GM19193 (cell line): Measurements from ENCODE around the gene TRIM26.

ENCODE experiments used
- POLR2A ChIP-seq: IDR thresholded peaks from 4 replicates; pipeline ENCODE4 v1.6.1; 2011; ENCODE audit not compliant: insufficient read depth, insufficient read length; ENCODE audit errors: extremely low read depth

The TRIM26 gene, protein sequence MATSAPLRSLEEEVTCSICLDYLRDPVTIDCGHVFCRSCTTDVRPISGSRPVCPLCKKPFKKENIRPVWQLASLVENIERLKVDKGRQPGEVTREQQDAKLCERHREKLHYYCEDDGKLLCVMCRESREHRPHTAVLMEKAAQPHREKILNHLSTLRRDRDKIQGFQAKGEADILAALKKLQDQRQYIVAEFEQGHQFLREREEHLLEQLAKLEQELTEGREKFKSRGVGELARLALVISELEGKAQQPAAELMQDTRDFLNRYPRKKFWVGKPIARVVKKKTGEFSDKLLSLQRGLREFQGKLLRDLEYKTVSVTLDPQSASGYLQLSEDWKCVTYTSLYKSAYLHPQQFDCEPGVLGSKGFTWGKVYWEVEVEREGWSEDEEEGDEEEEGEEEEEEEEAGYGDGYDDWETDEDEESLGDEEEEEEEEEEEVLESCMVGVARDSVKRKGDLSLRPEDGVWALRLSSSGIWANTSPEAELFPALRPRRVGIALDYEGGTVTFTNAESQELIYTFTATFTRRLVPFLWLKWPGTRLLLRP

DNA sequence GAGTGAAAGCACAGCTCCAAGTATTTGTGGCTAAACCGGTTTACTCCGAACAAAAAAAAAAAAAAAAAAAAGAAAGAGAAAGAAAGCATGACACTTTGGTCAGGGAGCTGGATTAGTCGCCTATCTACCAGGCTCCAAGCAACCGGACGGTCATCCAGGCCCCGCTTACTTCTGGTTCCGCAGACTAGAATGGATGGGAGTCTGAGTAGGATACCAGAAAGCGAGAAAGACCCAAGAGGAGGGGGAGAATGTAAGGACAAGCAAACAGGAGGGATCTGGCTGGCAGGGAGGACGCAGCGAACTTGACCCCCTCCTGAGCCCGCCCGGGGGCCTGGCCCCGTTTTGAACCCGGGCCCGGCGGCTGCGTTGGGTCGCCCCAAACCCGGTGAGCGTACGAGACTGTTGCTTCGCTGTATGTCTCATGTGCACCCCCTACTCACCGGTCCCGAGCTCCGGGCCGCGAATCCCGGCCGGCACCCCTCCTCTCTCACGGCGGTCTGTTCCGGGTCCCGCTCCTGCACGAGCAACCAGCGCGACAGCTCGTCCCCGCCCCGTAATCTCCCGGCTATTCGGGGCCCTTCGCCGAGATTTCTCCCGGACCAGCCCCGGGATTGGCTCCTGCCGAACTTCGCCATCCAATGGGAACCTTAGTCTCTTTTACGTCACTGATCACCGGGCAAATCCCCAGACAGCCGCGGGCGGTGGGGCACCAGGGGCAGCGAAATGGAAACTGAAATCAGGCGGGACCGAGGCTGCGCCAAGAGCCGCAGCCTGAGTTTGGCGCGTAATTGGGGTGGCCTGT is at the start of gene TRIM26:
Gene TRIM26 (minus strand): TSS at position 542 of the 802 bp plus-strand sequence. CDS start 14,303 bp downstream, outside the sequence.
- peak; percentile 89 for TF ChIP-seq POLR2A

DNA sequence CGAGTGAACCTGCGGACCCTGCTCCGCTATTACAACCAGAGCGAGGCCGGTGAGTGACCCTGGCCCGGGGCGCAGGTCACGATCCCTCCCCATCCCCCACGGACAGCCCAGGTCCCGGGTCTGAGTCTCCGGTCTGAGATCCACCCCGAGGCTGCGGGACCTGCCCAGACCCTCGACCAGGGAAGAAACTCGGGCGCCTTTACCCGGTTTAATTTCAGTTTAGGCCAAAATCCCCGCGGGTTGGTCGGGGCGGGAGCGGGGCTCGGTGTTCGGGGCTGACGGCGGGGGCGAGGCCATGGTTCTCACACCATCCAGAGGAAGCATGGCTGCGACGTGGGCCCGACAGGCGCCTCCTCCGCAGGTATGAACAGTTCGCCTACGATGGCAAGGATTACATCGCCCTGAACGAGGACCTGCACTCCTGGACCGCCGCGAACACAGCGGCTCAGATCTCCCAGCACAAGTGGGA is 46.9 kb upstream of the TRIM26 start:
- no peak for TF ChIP-seq POLR2A

DNA sequence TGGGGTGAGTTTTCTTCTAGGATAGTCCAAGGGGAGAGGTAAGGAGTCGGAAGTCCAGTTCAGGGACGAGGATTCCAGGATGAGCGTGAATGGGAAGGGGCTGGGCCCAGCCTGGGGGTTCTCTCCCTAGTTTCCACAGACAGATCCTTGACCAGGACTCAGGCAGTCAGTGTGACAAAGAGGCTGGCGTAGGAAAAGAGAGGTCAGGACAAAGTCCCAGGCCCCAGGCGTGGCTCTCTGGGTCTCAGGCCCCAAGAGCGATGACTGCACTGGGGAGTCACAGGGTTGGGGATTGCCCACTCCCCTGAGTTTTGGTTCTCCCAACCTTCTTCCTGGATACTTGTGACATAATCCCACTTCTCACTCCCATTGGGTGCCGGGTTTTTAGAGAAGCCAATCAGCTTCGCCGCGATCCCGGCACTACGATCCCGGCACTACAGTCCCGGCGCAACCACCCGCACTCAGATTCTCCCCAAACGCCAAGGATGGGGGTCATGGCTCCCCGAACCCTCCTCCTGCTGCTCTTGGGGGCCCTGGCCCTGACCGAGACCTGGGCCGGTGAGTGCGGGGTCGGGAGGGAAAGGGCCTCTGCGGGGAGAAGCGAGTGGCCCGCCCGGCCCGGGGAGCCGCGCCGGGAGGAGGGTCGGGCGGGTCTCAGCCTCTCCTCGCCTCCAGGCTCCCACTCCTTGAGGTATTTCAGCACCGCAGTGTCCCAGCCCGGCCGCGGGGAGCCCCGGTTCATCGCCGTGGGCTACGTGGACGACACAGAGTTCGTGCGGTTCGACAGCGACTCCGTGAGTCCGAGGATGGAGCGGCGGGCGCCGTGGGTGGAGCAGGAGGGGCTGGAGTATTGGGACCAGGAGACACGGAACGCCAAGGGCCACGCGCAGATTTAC is 46.2 kb upstream of the TRIM26 start:
- peak; percentile 54 for TF ChIP-seq POLR2A

DNA sequence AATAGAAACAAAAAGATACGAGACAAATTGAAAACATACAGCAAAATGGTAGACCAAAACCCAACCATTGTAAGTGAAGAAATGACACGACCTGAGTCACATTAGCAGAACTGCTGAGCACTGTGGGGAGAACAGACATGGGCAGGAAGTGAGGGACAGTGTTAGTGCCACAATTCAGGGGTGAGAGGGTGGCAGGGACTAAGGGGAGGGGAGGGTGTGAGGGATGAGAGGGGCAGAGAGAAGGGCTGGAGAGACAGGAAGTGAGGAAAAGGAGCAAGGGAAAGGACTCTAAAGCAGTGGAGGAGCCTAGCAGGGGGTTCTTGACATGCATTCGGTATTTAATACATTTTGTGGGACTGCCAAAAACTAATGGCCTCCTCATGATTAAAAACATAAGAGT is 45.0 kb upstream of the TRIM26 start:
- TF ChIP-seq POLR2A = no peak

DNA sequence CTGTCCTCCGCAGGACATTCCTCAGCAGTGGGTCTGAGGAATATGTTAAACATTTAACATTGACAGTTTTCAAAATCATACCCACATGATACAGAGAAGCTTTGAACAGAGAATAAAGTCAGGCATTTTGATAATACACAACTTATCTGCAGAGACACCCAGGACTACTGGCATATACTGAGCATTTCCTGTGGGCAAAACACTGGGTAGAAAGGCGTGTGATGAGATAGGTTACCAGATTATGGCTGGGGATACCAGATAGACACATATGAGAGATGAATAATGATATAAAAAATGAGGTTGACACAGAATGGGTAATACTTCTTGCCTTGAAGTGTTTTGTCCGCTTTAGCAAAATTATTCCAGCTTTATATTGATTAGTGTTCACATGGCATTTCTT is 31.4 kb upstream of the TRIM26 start:
- no peak for TF ChIP-seq POLR2A

DNA sequence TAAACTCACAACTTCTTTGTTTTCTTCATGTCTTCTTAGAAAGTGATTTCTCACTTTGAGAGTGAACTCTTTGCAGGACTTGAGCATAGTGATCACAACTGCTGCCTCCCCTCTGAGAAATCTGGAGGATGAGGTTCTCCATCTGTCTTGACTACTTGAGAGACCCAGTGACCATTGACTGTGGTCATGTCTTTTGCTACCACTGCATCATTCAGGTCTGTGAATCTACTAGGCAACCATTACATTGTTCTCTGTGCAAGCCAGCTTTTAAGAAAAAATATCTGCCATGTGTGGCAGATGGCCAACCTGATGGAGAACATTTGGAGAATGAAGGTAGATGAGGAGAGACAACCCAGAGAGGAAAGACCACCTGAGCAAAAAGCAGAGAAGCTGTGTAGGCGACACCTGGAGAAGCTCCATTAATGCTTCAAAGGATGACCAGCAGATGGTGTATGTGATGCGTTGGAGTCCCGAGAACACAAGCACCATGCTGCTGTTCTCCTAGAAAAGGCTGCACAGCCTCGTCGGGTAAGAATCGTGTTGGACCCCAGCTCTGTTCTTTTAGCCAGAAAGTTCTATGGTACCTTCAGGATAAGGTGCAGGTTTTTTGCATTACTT is 25.1 kb upstream of the TRIM26 start:
- TF ChIP-seq POLR2A = no peak

DNA sequence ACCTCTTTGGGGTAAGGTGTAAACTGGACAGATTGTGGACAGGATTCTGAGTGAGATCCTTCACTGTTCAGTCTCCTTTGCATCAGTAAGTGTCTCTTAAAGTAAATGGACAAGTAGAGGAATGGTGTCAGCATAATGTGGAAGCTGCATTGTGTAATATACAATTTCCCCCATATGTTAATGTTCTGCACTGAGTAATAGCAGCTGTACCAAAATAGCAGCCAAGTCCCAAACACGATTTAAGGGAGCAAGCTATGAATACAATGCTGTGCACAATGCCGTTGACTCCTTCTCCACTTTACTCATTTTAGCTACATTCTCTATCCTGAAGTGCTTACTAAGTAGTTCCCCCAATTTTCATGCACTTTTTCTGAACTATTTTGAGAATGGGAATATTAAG is 21.1 kb upstream of the TRIM26 start:
- no peak for TF ChIP-seq POLR2A

DNA sequence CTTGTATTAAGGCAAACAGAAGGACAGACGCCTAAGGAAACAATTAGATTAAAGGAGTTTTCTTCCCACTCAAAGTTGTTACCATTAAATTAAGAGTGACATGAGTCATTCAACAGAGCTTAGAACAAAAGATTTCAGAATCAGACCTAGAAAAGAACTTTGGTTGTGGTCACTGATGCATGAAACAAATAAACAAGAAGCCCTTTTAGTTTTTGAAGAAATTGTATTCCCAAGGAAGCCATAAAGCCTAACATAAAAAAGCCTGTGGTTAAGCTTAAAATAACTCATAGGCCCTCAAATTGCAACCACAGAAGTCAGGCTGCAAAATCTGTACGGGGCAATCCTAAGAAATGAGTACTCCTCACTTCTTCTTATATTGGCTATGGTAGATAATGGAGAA is 17.9 kb upstream of the TRIM26 start:
- no peak for TF ChIP-seq POLR2A

DNA sequence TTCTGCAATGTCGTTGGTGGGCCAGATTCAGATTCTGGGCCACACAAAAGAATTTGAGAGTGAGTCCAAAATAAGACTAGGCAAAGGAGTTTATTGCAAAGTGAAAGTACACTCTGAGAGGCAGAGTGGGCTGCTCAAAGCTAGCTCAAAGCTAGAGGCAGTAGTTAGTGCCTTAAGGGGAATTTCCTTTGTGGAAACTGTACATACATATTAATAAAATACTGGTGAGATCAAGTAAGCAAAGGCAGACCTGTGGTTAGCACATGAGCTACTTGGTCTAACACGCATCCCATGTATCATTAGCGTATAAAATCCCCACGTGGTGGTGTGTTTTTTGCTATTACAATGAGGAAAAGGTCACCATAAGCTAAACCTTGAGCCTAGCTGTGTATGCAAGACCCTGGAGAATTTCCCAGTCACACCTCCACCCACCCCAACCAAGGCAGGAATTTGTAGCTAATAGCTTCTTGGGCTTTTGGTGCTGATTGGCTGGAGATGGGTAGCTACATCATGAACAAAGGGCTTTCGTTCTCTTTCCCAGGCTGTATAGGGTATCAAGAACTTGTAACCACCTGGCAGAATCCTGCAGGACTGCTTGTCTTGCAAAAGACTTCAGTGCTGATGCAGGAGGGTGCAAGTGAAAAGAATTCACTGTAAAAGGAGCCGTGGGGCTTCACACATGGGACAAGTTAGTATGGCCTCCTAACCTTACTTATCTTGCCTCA is 14.7 kb upstream of the TRIM26 start:
- no peak for TF ChIP-seq POLR2A

DNA sequence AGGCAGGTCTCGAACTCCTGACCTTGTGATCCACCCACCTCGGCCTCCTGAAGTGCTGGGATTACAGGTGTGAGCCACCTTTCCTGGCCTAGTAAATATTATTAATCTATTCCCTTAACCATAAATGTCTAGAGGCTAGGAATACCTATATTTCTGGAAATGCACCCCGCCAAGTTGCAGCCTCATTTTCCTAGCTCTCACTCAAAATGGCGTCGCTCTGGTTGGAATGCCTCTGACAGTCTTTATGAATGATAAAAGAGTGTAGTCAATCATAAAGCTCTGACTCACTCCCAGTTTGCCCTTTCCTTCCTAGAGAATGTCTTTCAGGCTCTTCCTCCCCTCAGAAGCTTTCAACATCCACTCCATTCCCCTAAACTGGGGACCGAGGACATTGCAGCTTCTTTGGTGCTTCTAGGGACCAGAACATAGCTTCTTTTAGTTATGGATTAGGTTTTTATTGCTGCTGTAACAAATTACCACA is 14.1 kb upstream of the TRIM26 start:
- no peak for TF ChIP-seq POLR2A

DNA sequence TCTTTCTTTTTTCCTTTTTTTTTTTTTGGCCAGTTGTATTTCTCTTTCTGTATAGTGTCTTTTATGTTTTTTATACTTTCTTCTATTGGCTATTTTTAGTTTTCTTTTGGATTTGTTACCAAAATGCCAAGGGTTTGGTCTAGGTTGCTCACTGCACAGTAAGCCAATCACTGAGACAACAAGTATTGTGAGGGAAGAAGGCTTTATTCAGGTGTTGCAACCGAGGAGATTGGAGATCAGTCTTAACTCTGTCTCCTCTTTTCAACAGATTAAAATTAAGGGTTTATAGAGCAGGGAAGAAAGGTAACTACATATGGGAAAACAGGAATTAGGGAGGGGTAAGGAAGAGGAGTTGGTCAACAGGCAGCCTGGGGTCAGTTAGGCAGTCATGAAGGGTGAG is 10.1 kb upstream of the TRIM26 start:
- TF ChIP-seq POLR2A = no peak

DNA sequence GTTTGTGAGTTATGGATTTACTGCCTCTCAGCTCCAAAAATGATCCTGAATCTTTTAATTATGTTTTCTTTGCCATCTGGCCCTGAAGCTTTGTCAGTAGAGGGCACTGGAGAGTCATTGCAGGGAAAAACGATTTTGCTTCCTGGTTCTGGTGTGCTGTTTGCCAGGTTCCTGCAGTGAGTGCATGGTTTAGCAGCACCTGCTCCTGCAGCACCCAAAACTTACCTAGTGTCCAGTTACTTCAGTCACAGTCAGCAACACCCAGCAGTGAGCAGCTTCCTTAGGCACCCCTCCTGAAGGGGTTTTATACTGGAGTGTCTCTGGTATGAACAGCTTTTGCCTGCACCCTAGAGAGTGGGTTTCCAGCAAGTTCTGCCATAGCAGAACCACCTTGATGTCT is 6.0 kb upstream of the TRIM26 start:
- TF ChIP-seq POLR2A = no peak

DNA sequence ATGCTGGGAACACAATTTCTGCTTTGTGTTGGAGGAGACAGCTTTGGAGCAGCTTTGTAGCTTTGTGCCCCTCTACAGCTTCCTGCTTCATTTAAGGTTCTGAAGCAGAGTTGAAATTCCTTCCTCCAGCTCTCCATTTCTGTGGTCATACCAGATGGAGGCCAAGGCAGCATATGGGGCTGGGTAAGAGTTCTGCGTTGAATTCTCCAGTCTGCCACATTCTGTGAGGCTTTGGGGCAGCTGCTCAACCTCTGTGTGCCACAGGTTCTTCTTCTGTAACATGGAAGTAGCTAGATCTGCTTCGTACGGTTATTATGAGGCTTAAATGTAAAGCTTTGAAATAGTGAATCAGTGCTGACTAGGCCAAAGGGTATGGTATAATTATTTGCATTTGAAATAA is 2.9 kb upstream of the TRIM26 start:
- TF ChIP-seq POLR2A = no peak
